ENCODE results near the gene RHOF.

RHOF gene

GRCh38 chr12:121793440-121793837 is at the start of gene RHOF:
Gene RHOF, minus strand, starts transcription at chr12:121793688. Its CDS starts 55 bp downstream, at chr12:121793633.
- no peak for DNase-seq (ENCODE audit: low spot score)

GRCh38 chr12:121839993-121840761 is 46.7 kb upstream of the RHOF start:
- no peak for DNase-seq (ENCODE audit: low spot score)

- peak; percentile 96 for DNase-seq (ENCODE audit: low spot score)
Measured at GRCh38 chr12:121839106-121839992, 45.9 kb upstream of the RHOF start.

GRCh38 chr12:121838126-121838525 is 44.6 kb upstream of the RHOF start:
- DNase-seq (ENCODE audit: low spot score) = no peak

GRCh38 chr12:121837680-121838079 is 44.2 kb upstream of the RHOF start:
- peak; percentile 46 for DNase-seq (ENCODE audit: low spot score)

GRCh38 chr12:121831571-121832245 is 38.2 kb upstream of the RHOF start:
- DNase-seq (ENCODE audit: low spot score) = no peak

- DNase-seq (ENCODE audit: low spot score) = no peak
Measured at GRCh38 chr12:121830588-121831265, 37.2 kb upstream of the RHOF start.

- no peak for DNase-seq (ENCODE audit: low spot score)
Measured at GRCh38 chr12:121830134-121830533, 36.6 kb upstream of the RHOF start.

- DNase-seq (ENCODE audit: low spot score) = no peak
Measured at GRCh38 chr12:121829250-121829918, 35.9 kb upstream of the RHOF start.

GRCh38 chr12:121828826-121829225 is 35.3 kb upstream of the RHOF start:
- no peak for DNase-seq (ENCODE audit: low spot score)

GRCh38 chr12:121828306-121828705 is 34.8 kb upstream of the RHOF start:
- DNase-seq (ENCODE audit: low spot score) = no peak

GRCh38 chr12:121827351-121828099 is 34.0 kb upstream of the RHOF start:
- DNase-seq (ENCODE audit: low spot score) = no peak

GRCh38 chr12:121826318-121827150 is 33.0 kb upstream of the RHOF start:
- DNase-seq (ENCODE audit: low spot score) = no peak

- no peak for DNase-seq (ENCODE audit: low spot score)
Measured at GRCh38 chr12:121825041-121825523, 31.6 kb upstream of the RHOF start.

GRCh38 chr12:121823727-121824115 is 30.2 kb upstream of the RHOF start:
- no peak for DNase-seq (ENCODE audit: low spot score)

- no peak for DNase-seq (ENCODE audit: low spot score)
Measured at GRCh38 chr12:121823101-121823726, 29.7 kb upstream of the RHOF start.

GRCh38 chr12:121822393-121823100 is 29.1 kb upstream of the RHOF start:
- no peak for DNase-seq (ENCODE audit: low spot score)

GRCh38 chr12:121820056-121820455 is 26.6 kb upstream of the RHOF start:
- DNase-seq (ENCODE audit: low spot score) = no peak
